GM19043 (cell line): ENCODE data around the gene OR52M1.

Source experiments
- ATAC-seq: cut with Tn5 transposase; IDR thresholded peaks from one replicate; pipeline ENCODE4 v1.9.1; 2021; ENCODE audit warnings: low read depth; ENCODE audit not compliant: unreplicated experiment

OR52M1 gene

DNA sequence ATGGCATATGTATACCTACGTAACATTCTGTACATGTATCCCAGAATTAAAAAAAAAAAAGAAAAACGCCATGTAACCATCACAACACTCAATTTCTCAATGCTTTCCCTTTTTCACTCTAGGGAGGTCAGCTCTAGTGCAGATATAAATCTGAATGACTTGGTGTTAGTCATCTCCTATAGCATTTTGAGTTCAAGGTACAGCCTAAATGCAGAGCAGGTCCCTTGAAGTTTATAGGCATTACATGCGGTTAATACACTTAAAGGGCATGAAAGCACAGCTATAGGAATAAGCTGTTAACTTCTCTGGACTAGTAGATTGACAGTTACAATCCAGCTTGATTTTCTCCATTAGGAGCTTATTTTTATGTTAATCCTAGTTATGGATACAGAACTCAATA lies 20.4 kb downstream of the OR52M1 start:
- ATAC-seq: no peak

- no peak for ATAC-seq
Measured at GRCh38 chr11:4569075-4569474, 24.1 kb downstream of the OR52M1 start.

DNA sequence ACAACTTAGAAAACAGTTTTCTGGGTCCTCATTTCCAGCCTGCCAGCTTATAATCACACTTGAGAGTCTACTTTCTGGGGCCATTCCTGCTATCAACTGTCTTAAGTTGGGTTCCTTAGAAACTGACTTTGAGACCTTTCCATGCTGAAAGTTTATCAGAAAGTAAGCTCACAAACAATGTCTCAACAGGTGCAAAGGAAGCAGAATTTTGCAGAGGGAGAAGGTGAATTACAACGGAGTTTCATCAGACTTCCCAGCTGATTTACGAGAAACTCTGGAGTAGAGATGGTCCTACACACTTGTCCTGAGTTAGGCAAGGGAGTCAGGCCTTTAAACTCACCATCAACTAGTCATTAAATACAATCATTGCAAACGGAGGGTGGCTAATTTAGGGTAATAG lies 31.9 kb downstream of the OR52M1 start:
- ATAC-seq: no peak

DNA sequence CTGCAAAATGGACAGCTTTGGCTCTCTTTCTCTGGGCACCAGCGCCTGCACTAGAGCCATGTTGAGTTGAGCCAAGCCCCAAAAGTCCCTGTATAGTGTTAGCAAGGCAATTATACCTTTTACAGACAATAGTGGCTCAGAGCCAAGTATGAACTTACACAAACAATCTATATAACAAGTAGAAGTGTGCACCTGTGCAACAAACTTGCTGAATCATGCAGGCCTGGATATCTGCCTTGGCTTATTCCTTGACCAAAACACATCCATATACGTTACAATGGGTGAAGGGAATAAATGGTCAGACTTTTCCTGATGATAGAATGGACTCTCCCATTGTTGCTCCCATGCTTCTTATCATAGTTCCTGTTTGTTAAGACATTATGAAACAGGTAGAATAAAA lies 32.8 kb downstream of the OR52M1 start:
- ATAC-seq: no peak

DNA sequence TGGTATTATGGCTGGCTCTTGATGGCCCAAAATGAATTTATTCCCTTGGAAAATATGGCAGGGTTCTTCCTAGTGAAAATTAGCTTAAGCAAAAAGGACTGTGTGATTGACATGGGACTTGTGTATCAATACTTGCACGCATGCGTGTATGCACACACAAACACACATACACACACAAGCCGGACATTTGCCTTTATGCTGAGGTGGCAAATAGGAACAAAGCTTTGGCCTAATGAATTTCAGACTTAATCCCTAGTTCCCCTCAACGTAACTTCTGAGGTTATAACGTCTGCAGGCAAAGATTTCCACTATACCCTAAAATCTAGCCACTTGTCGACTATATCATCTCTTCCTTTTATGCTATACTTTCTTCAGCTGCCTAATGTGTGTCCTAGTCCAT lies 33.6 kb downstream of the OR52M1 start:
- ATAC-seq: no peak

DNA sequence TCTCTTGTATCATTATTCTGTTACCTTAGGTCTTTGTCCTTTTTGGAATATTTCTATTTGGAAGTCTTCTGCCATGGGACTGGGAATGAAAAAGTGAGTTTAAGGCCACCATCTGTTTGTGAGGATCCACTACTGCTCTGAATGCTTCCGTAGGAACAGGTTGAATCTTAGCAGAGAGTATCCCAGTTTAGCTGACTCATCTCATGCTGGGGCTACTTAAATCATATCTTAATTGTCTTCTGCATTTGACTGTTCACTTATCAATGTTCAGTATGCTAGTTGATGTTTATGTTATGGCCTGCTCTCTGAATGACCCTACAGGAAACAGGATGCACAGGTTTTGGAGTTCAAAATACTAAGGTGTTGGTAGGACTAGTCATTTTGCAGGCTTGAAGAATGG lies 35.1 kb downstream of the OR52M1 start:
- no peak for ATAC-seq

GRCh38 chr11:4581443-4581842 lies 36.5 kb downstream of the OR52M1 start, which contains the start of gene OR52I2:
OR52I2 (plus strand) TSS chr11:4581743.
- no peak for ATAC-seq

DNA sequence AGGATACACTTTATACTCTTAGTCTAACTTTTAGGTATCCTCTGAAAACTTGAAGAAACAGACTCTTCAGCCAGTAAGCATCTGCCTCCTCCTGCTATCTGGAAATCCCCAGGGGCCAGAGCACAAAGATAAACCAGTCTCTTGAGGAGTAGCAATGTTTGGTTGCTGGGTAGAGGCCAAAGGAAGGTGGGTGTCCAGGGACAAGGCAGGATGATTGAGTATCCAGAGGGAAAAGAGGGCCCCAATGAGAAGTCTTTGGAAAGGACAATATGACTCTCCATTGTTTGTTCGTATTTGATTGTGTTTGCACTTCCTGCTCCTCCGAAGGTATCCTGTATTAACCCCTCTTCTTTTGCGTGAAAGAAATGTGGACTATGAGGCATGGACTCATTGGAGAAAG lies 44.0 kb downstream of the OR52M1 start:
- ATAC-seq: no peak

GRCh38 chr11:4593739-4594138 lies 48.7 kb downstream of the OR52M1 start, which contains the start of gene OR52I1:
OR52I1 (plus strand) TSS chr11:4594039; CDS start chr11:4594039, 0 bp downstream.
- ATAC-seq: no peak
